Peyer's patch (tissue), 4 donors: ENCODE results near the gene KIT. TPM values are rescaled to one million over a fixed set of nuclear protein-coding genes. Genes with fewer than 3 reads are reported as not detected.

Source experiments
- DNase-seq, 3 donors: peaks; one replicate each; pipeline ENCODE4 v3.0.0-alpha.2; 2017 to 2019
- H3K27ac ChIP-seq, 4 donors: fragments of 200-600 bp; sonication (generic); one replicate each; pipeline ENCODE4 v1.5.1; 2016 to 2019
- H3K27me3 ChIP-seq, 2 donors: fragments of 200-600 bp; sonication (generic); one replicate each; pipeline ENCODE4 v1.5.1; 2019
- H3K36me3 ChIP-seq, 3 donors: fragments of 200-600 bp; sonication (generic); one replicate each; pipeline ENCODE4 v1.5.1; 2016 to 2019
- H3K4me1 ChIP-seq, 4 donors: fragments of 200-600 bp; sonication (generic); one replicate each; pipeline ENCODE4 v1.5.1; 2016 to 2019
- H3K4me3 ChIP-seq, 4 donors: fragments of 200-600 bp; sonication (generic); 1 replicate in 3 of 4; 2 replicates in 1 of 4; pipeline ENCODE4 v1.5.1; 2016 to 2019; ENCODE audit warnings: mild to moderate bottlenecking in 1 of 4
- H3K9me3 ChIP-seq, 4 donors: fragments of 200-600 bp; sonication (generic); one replicate each; pipeline ENCODE4 v1.5.1; 2016 to 2019; ENCODE audit warnings: mild to moderate bottlenecking in 1 of 4
- CTCF ChIP-seq, 6 experiments: fragments of 450-650 bp in 4 of 6; fragments of 200-600 bp in 2 of 6; sonication (generic) in 1 of 6; IDR thresholded peaks; one replicate each; pipeline ENCODE4 v1.5.1; 2017 to 2019; ENCODE audit warnings: antibody characterized with exemption in 6 of 6, mild to moderate bottlenecking in 3 of 6, moderate library complexity in 1 of 6
- POLR2A ChIP-seq, 2 donors: fragments of 450-650 bp; IDR thresholded peaks; one replicate each; pipeline ENCODE4 v1.5.1; 2017; ENCODE audit warnings: antibody characterized with exemption in 2 of 2, mild to moderate bottlenecking in 2 of 2, moderate library complexity in 2 of 2
- total RNA-seq, 4 donors: library from RNA; depleted of rRNA; stranded (reverse); fragments of >200 nt; gene quantifications; one replicate each; pipeline ENCODE4 v1.1.0, GENCODE V29; 2016

Gene KIT
- total RNA-seq, 4 donors from 2014 or later: 4.4 to 21.5 (median 9.5) TPM

GRCh38 chr4:54661169-54661568 is 3.4 kb downstream of the KIT start:
- Histone ChIP-seq H3K4me1 (peaks cover 0 to 25% (median 3%) of the 10 kb centered on the region in 4 donors), H3K4me3 (no peak overlapping the region), H3K9me3 (no peaks in the 10 kb centered on the region), H3K36me3 (no peaks in the 10 kb centered on the region), H3K27me3 (peaks cover 0 to 14% of the 10 kb centered on the region in 2 donors), H3K27ac (no peak overlapping the region)
- DNase-seq: no peak
- TF ChIP-seq POLR2A (IDR thresholded peaks at IDR 0.05) (no peak), CTCF (IDR thresholded peaks at IDR 0.05) (no peak)

DNA sequence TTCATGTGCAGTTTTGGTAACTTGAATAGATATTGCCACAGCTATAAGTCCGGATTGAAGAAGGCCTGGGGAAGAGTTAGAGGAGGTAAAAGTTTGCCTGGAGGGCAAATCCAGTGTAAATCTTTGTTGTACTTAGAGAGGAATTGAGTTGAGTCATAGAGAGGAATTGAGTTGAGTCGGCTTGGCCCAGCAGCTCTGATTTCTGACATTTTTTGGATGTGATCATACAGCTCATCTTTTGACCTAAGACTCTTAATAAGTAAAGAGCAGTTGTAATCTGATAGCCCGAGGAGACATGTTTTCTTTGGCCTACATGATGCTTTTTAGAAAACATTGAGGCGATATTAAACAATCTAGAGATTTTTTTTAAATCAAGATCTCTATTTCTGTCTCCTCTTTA is 3.9 kb downstream of the KIT start:
- Histone ChIP-seq H3K36me3 (no peaks in the 10 kb centered on the region), H3K27me3 (peaks cover 0 to 14% of the 10 kb centered on the region in 2 donors), H3K27ac (no peak overlapping the region), H3K9me3 (no peaks in the 10 kb centered on the region), H3K4me3 (no peak overlapping the region), H3K4me1 (peaks cover 0 to 25% (median 3%) of the 10 kb centered on the region in 4 donors)
- TF ChIP-seq POLR2A (IDR thresholded peaks at IDR 0.05) (no peak), CTCF (IDR thresholded peaks at IDR 0.05) (no peak)
- no peak for DNase-seq

DNA sequence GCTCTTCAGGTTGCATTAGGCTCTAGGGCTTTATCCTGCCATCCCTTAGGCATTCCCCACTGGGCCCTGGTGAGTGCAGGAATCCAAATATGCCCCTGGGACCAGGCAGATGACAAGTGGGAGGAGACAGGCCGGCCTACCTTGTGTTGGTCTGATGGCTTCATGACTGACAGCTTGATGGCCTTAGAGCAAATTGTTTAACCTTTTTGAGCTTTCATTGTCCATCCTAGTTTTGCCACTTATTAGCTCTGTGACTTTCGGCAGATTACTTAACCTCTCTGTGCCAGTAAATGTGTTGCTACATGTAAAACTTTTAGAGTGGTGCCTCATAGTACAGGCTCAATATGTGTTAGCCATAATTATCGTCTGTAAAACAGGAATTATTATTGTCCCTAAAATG is 4.4 kb downstream of the KIT start:
- H3K9me3 ChIP-seq: no peaks in the 10 kb centered on the region
- H3K36me3 ChIP-seq: no peaks in the 10 kb centered on the region
- H3K27me3 ChIP-seq: peaks cover 0 to 14% of the 10 kb centered on the region in 2 donors
- H3K27ac ChIP-seq: no peak overlapping the region
- H3K4me1 ChIP-seq: peaks cover 0 to 24% (median 3%) of the 10 kb centered on the region in 4 donors
- DNase-seq: no peak
- TF ChIP-seq CTCF (IDR thresholded peaks at IDR 0.05): no peak
- TF ChIP-seq POLR2A (IDR thresholded peaks at IDR 0.05): no peak
- no peak overlapping the region for H3K4me3 ChIP-seq

DNA sequence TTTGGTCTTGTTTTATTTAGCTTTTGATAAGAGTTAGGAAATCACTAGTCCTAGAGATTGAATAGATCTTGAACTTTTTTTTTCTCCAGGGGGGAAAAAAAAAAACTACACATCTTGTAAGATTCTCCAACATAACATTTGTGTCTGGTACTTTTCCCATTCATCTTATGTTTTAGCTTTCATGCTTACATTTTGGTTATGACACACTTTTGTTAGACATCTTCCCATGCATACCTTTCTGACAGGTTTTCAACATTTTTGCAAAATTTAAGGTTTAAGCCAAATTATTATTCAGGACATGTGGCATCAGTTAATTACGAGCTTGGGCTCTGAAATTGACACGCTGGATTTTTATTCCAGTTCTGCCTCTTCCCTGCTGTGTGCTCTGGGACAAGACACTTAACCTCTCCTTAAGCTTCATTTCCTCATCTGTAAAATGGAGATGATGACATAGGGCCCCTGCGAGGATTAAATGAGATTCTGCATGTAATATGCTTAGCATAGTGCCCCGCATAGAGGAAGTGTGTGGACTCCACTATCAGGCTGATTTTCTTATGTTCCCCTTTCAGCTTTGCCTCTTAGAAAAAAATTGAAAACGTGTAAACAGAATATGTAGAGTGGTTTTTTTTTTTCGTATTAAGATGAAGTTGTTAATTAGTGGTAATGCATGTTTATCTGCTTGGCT is 5.3 kb downstream of the KIT start:
- no peak for DNase-seq
- Histone ChIP-seq H3K4me1 (peaks cover 0 to 15% (median 2%) of the 10 kb centered on the region in 4 donors), H3K4me3 (no peak overlapping the region), H3K27me3 (peaks cover 0 to 6% of the 10 kb centered on the region in 2 donors), H3K36me3 (no peaks in the 10 kb centered on the region), H3K27ac (no peak overlapping the region), H3K9me3 (no peaks in the 10 kb centered on the region)
- TF ChIP-seq CTCF (IDR thresholded peaks at IDR 0.05) (no peak), POLR2A (IDR thresholded peaks at IDR 0.05) (no peak)

DNA sequence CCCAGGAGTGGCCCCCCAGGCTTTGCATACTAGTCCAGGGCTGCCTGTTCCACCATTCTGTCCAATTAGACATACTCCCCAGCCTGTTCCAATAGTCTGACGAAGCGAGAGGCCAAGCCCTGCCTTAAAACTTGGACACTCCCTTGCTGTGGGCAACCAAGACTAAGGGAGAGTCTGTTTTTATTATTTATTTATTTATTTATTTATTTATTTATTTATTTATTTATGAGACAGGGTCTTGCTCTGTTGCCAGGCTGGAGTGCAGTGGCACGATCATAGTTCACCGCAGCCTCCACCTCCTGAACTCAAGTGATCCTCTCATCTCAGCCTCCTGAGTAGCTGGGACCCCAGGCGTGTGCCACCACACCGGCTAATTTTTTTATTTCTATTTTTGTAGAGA is 6.6 kb downstream of the KIT start:
- Histone ChIP-seq H3K4me3 (no peak overlapping the region), H3K27me3 (peaks cover 0 to 3% of the 10 kb centered on the region in 2 donors), H3K36me3 (no peaks in the 10 kb centered on the region), H3K9me3 (no peaks in the 10 kb centered on the region), H3K4me1 (peaks cover 0 to 5% (median 0%) of the 10 kb centered on the region in 4 donors), H3K27ac (no peak overlapping the region)
- no peak for DNase-seq
- no peak for TF ChIP-seq POLR2A (IDR thresholded peaks at IDR 0.05)
- no peak for TF ChIP-seq CTCF (IDR thresholded peaks at IDR 0.05)
